T-helper 2 cell treated with Interferon-gamma antibody and Interleukin-4, amounts not matched to agents 5 μg/mL and 100 μg/mL, for 36 hours (primary cell): Measurements from ENCODE around the gene RHBDL1.

Source experiments
- DNase-seq: peaks from one replicate; pipeline ENCODE4 v3.0.0; 2021; ENCODE audit warnings: low spot score
- H3K27ac Mint-ChIP-seq: one replicate; pipeline ENCODE4 v1.8.0; 2021; ENCODE audit warnings: mild to moderate bottlenecking, mixed read lengths
- H3K27me3 Mint-ChIP-seq: one replicate; pipeline ENCODE4 v1.8.0; 2021; ENCODE audit warnings: low read depth, mixed read lengths
- H3K36me3 Mint-ChIP-seq: one replicate; pipeline ENCODE4 v1.8.0; 2021; ENCODE audit warnings: low read depth, mixed read lengths
- H3K4me1 Mint-ChIP-seq: one replicate; pipeline ENCODE4 v1.8.0; 2021; ENCODE audit warnings: low read depth, mixed read lengths
- H3K4me3 Mint-ChIP-seq: one replicate; pipeline ENCODE4 v1.8.0; 2022; ENCODE audit warnings: mild to moderate bottlenecking, moderate library complexity, mixed read lengths
- H3K9me3 Mint-ChIP-seq: one replicate; pipeline ENCODE4 v1.8.0; 2021; ENCODE audit warnings: mixed read lengths

RHBDL1 gene

GRCh38 chr16:678858-679813 lies 3.7 kb downstream of the RHBDL1 start:
- Mint-ChIP-seq H3K4me3 (peak overlapping the region; percentile 80), H3K27me3 (peaks cover 4% of the 10 kb centered on the region), H3K27ac (no peak overlapping the region), H3K9me3 (no peaks in the 10 kb centered on the region), H3K36me3 (peaks cover 15% of the 10 kb centered on the region), H3K4me1 (peaks cover 12% of the 10 kb centered on the region)
- peak; percentile 38 for DNase-seq

DNA sequence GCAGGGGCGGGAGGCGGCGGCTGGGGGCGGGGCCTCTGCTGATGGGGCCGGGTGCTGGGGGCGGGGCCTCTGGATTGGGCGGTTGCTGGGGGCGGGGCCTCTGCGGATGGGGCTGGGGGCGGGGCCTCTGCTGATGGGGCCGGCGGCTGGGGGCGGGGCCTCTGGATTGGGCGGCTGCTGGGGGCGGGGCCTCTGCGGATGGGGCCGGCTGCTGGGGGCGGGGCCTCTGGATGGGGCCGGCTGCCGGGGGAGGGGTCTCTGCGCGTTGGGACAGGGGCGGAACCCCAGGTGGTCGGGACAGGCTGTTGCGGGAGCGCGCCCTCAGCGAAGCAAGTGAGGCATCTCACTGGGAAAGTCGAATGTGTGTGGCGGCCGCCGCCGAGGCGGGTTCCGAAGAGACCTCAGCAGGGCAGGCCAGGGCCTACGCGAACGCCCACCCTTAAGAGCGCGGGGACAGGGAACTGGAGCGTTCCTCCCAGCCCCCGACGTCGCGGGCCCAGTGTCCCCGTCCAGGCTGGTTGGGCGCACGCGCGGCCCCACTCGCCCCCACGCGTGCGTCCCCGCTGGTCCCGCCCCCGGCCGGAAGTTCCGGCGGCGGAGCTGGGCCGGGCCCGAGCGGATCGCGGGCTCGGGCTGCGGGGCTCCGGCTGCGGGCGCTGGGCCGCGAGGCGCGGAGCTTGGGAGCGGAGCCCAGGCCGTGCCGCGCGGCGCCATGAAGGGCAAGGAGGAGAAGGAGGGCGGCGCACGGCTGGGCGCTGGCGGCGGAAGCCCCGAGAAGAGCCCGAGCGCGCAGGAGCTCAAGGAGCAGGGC lies 4.5 kb downstream of the RHBDL1 start, which contains the start of gene STUB1:
Gene STUB1 (plus strand): TSS at position 597 of the 811 bp plus-strand sequence. CDS start 116 bp downstream, at position 713.
- peaks cover 3% of the 10 kb centered on the region for H3K27me3 Mint-ChIP-seq
- H3K27ac Mint-ChIP-seq: peak within 1 kb of the TSS; percentile 77
- H3K9me3 Mint-ChIP-seq: no peaks in the 10 kb centered on the region
- peak; percentile 86 for DNase-seq
- peak within 1 kb of the TSS; percentile 83 for H3K4me3 Mint-ChIP-seq
- peaks cover 12% of the 10 kb centered on the region for H3K4me1 Mint-ChIP-seq
- H3K36me3 Mint-ChIP-seq: peaks cover 15% of the 10 kb centered on the region

DNA sequence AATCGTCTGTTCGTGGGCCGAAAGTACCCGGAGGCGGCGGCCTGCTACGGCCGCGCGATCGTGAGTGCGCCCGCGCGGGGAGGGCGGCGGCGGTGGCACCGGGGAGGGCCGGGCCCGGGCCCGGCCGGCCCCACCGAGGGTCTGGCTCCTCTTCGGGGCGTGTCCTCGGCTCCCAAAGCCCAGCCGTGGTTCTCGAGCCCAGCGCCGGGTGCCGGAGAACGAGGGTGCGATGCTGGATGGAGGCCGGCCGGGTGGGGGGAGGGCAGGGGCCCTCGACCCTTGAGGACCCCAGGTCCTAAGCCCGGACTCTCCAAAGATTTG lies 5.1 kb downstream of the RHBDL1 start:
- Mint-ChIP-seq H3K27me3 (no peaks in the 10 kb centered on the region), H3K4me3 (peak overlapping the region; percentile 77), H3K4me1 (peaks cover 12% of the 10 kb centered on the region), H3K9me3 (no peaks in the 10 kb centered on the region), H3K27ac (no peak overlapping the region), H3K36me3 (peaks cover 15% of the 10 kb centered on the region)
- DNase-seq: no peak

DNA sequence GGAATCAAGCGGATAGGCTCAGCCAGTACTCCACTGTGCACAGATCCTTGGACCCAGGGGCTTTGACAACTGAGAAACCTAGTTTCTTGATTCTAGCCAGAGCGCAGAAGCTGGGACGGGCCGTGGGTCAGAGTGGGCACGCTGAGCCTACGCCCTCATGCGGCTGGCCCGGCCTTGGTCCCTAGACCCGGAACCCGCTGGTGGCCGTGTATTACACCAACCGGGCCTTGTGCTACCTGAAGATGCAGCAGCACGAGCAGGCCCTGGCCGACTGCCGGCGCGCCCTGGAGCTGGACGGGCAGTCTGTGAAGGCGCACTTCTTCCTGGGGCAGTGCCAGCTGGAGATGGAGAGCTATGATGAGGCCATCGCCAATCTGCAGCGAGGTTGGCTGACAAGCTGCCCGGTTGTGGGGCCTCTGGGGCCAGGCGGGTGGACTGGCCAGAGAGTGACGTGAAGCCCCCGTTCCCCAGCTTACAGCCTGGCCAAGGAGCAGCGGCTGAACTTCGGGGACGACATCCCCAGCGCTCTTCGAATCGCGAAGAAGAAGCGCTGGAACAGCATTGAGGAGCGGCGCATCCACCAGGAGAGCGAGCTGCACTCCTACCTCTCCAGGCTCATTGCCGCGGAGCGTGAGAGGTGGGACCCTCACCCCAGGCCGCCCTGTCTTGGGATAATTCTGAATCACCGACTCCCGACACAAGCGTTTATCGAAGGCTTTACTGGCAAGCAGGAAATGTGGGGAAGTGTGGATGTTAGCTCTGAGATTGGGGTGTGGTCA lies 5.7 kb downstream of the RHBDL1 start:
- DNase-seq: no peak
- Mint-ChIP-seq H3K9me3 (no peaks in the 10 kb centered on the region), H3K4me1 (peaks cover 12% of the 10 kb centered on the region), H3K4me3 (peak overlapping the region; percentile 77), H3K27me3 (no peaks in the 10 kb centered on the region), H3K36me3 (peaks cover 15% of the 10 kb centered on the region), H3K27ac (no peak overlapping the region)

DNA sequence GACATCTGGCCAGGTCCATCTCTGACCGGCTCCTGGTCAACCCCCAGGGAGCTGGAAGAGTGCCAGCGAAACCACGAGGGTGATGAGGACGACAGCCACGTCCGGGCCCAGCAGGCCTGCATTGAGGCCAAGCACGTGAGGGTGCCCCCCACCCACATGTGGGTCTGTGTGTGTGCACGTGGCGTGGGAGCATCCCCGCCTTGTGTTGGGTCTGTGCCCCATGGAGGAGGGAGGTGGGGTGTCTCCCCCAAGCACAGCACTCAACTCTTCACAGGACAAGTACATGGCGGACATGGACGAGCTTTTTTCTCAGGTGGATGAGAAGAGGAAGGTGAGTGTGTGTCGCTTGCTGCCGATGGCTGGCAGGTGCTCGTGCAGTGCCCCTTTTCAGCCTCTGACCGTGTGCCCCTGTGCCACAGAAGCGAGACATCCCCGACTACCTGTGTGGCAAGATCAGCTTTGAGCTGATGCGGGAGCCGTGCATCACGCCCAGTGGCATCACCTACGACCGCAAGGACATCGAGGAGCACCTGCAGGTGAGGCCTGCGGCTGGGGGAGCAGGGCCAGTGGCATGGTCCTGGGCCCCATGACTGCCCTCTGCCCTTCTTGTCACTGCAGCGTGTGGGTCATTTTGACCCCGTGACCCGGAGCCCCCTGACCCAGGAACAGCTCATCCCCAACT lies 6.4 kb downstream of the RHBDL1 start:
- H3K4me3 Mint-ChIP-seq: peak overlapping the region; percentile 77
- peaks cover 12% of the 10 kb centered on the region for H3K4me1 Mint-ChIP-seq
- no peaks in the 10 kb centered on the region for H3K9me3 Mint-ChIP-seq
- H3K36me3 Mint-ChIP-seq: peaks cover 15% of the 10 kb centered on the region
- H3K27ac Mint-ChIP-seq: no peak overlapping the region
- no peak for DNase-seq
- H3K27me3 Mint-ChIP-seq: no peaks in the 10 kb centered on the region

DNA sequence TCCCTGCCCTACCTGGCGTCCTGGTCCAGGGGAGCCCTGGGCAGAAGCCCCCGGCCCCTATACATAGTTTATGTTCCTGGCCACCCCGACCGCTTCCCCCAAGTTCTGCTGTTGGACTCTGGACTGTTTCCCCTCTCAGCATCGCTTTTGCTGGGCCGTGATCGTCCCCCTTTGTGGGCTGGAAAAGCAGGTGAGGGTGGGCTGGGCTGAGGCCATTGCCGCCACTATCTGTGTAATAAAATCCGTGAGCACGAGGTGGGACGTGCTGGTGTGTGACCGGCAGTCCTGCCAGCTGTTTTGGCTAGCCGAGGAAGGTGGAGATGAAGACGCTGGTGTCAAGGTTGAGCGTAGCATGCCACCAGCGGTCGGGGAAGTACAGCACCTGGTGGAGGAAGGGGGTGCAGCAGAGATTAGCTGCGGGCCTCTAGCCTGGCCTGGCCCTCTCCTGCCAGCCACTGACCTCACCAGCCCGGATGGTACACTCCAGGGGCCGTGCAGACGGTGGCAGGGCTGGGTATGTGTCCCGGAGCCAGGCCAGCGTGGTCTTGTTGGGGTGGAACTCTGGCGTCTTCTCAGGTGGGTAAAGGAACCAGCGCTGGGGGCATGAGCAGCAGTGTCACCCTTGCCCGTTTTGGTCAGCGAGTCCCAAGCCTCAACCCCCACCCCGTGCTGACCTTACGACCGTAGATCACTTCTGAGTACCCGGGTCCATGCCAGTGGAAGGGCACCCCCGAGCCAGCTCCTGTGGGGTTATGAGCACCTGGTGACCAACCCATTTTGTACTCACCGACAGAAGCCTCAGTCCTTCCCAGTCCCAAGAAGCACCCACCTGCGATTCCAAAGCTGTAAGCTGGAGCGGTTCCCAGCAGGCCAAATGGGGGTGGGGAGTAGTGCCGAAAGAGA lies 7.3 kb downstream of the RHBDL1 start:
- H3K4me1 Mint-ChIP-seq: peaks cover 12% of the 10 kb centered on the region
- peak overlapping the region; percentile 77 for H3K4me3 Mint-ChIP-seq
- H3K27me3 Mint-ChIP-seq: no peaks in the 10 kb centered on the region
- H3K36me3 Mint-ChIP-seq: peaks cover 17% of the 10 kb centered on the region
- H3K27ac Mint-ChIP-seq: peak overlapping the region; percentile 62
- no peaks in the 10 kb centered on the region for H3K9me3 Mint-ChIP-seq
- no peak for DNase-seq

GRCh38 chr16:683396-684070 lies 8.1 kb downstream of the RHBDL1 start:
- H3K27ac Mint-ChIP-seq: peak overlapping the region; percentile 52
- no peak for DNase-seq
- peaks cover 17% of the 10 kb centered on the region for H3K36me3 Mint-ChIP-seq
- peaks cover 12% of the 10 kb centered on the region for H3K4me1 Mint-ChIP-seq
- H3K27me3 Mint-ChIP-seq: no peaks in the 10 kb centered on the region
- no peaks in the 10 kb centered on the region for H3K9me3 Mint-ChIP-seq
- H3K4me3 Mint-ChIP-seq: peak overlapping the region; percentile 77

- DNase-seq: peak; percentile 97
- peak within 1 kb of the TSS; percentile 74 for H3K27ac Mint-ChIP-seq
- peak within 1 kb of the TSS; percentile 77 for H3K4me3 Mint-ChIP-seq
- peaks cover 10% of the 10 kb centered on the region for H3K4me1 Mint-ChIP-seq
- no peaks in the 10 kb centered on the region for H3K27me3 Mint-ChIP-seq
- H3K9me3 Mint-ChIP-seq: no peaks in the 10 kb centered on the region
- peaks cover 17% of the 10 kb centered on the region for H3K36me3 Mint-ChIP-seq
Measured at GRCh38 chr16:684071-684794, 8.8 kb downstream of the RHBDL1 start, which contains the start of gene JMJD8. Gene JMJD8 (minus strand): TSS chr16:684334. CDS start chr16:684319, 15 bp downstream.

- peak overlapping the region; percentile 63 for H3K27ac Mint-ChIP-seq
- no peaks in the 10 kb centered on the region for H3K27me3 Mint-ChIP-seq
- no peak overlapping the region for H3K4me3 Mint-ChIP-seq
- peaks cover 9% of the 10 kb centered on the region for H3K4me1 Mint-ChIP-seq
- DNase-seq: no peak
- H3K36me3 Mint-ChIP-seq: peaks cover 17% of the 10 kb centered on the region
- H3K9me3 Mint-ChIP-seq: no peaks in the 10 kb centered on the region
Measured at GRCh38 chr16:684961-685696, 9.7 kb downstream of the RHBDL1 start.

DNA sequence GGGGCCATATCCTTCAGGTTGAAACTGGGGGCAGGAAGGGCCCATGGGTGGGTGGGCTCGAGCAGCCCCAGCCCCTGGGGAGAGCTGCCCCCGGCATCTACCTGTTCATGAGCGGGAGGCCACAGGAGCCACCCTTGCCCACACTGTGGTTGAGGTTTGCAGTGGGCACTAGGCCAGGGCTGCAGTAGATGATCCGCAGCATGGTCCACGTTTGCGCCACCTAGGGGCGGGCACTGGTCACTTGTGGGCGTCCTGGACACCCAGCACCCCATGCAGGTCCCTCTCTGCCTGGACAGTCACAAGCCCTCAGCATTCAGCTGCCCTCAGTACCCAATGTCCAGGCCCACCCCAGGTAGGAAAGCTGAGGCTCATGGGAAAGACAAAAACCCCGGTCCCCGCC lies 10.5 kb downstream of the RHBDL1 start:
- DNase-seq: no peak
- no peaks in the 10 kb centered on the region for H3K9me3 Mint-ChIP-seq
- peaks cover 16% of the 10 kb centered on the region for H3K36me3 Mint-ChIP-seq
- peak overlapping the region; percentile 38 for H3K4me3 Mint-ChIP-seq
- H3K27ac Mint-ChIP-seq: no peak overlapping the region
- H3K4me1 Mint-ChIP-seq: peaks cover 9% of the 10 kb centered on the region
- no peaks in the 10 kb centered on the region for H3K27me3 Mint-ChIP-seq
